HG03439 (cell line): Measurements from ENCODE around the gene CCDC83.
"Not testable (repeated sequence)": the region's sequence is repeated elsewhere in the genome, so short reads cannot be mapped to it uniquely, and the experiment has no call there.

Source experiments
- ATAC-seq: cut with Tn5 transposase; IDR thresholded peaks from one replicate; pipeline ENCODE4 v1.9.1; 2021; ENCODE audit warnings: mild to moderate bottlenecking, moderate library complexity; ENCODE audit not compliant: unreplicated experiment

The CCDC83 gene

GRCh38 chr11:85835263-85835662, 19.9 kb upstream of the CCDC83 start:
- no peak for ATAC-seq

- ATAC-seq: no peak
Measured at GRCh38 chr11:85835729-85836128, 19.5 kb upstream of the CCDC83 start.

DNA sequence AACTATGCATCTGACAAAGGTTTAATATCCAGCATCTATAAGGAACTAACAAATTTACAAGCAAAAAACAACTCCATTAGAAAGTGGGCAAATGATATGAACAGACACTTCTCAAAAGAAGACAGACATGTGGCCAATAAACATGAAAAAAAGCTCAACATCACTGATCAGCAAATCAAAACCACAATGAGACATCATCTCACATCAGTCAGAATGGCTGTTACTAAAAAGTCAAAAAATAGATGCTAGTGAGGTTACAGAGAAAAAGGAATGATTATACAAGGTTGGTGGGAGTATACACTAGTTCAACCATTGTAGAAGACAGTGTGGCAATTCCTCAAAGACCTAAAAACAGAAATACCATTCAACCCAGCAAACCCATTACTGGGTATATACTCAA, 14.3 kb upstream of the CCDC83 start:
- ATAC-seq: not testable (repeated sequence)

- ATAC-seq: no peak
Measured at GRCh38 chr11:85843929-85844328, 11.3 kb upstream of the CCDC83 start.

DNA sequence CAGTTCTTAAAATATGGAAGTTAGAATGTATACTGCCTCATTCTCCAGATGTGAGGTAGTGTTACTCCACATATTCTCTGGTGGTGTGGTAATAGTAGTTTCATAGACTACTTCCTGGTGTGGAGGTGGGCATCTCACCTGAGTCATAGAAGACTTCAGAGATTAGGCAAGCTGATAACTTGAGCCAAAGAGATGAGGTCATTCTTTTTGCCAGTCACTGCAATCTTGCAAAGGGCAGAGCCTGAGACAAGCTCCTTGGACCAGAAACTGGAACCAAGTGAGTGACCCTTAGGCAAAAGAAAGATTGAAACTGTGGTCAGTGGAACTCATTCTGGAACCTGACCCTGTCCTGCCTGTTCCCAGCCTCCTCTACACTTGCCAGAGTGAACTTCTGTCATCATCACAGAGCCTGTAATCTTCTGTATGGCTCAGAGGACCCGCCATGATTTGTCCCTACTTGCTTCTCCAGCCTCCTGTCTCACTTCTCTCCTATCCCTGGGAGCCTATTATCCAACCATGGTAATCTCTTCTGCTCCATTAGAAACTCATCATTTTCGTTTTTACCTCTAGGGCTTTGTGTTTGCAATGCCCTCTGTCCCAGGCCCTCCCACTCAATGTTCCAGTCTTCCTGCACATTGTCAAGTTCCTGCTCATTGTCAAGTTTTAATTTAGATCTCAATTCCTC, 10.6 kb upstream of the CCDC83 start:
- no peak for ATAC-seq

DNA sequence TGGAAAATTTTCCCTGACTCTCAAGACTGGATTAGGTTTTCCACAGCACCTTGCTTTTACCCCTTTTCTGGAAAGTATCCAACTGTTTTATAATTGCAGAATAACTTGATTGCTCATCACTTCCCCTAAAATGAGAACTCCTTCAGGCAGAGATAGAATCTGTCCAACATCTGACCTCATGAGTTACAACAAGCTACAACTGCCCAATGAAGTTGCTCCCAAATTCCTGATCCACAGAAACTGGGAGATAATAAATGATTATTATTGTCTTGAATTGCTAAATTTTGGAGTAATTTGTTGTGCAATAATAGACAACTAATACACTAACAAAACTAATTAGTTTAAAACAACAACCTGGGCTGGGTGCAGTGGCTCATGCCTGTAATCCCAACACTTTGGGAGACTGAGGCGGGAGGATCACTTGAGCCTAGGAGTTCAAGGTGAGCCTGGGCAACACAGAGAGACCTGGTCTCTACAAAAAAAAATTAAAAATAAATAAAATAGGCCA, 10.0 kb upstream of the CCDC83 start:
- no peak for ATAC-seq

GRCh38 chr11:85847436-85847835, 7.7 kb upstream of the CCDC83 start:
- no peak for ATAC-seq

- no peak for ATAC-seq
Measured at GRCh38 chr11:85848006-85848405, 7.2 kb upstream of the CCDC83 start.

- no peak for ATAC-seq
Measured at GRCh38 chr11:85848556-85848955, 6.6 kb upstream of the CCDC83 start.

DNA sequence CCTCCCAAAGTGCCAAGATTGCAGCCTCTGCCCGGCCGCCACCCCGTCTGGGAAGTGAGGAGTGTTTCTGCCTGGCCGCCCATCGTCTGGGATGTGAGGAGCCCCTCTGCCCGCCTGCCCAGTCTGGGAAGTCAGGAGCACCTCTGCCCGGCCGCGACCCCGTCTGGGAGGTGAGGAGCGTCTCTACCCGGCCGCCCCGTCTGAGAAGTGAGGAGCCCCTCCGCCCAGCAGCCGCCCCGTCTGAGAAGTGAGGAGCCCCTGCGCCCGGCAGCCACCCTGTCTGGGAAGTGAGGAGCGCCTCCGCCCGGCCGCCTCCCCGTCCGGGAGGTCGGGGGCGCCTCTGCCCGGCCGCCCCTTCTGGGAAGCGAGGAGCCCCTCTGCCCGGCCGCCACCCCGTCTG, 2.4 kb upstream of the CCDC83 start:
- ATAC-seq: not testable (repeated sequence)

GRCh38 chr11:85853541-85853940, 1.6 kb upstream of the CCDC83 start:
- ATAC-seq: not testable (repeated sequence)

- no peak for ATAC-seq
Measured at GRCh38 chr11:85854212-85854556, 999 bp upstream of the CCDC83 start.

DNA sequence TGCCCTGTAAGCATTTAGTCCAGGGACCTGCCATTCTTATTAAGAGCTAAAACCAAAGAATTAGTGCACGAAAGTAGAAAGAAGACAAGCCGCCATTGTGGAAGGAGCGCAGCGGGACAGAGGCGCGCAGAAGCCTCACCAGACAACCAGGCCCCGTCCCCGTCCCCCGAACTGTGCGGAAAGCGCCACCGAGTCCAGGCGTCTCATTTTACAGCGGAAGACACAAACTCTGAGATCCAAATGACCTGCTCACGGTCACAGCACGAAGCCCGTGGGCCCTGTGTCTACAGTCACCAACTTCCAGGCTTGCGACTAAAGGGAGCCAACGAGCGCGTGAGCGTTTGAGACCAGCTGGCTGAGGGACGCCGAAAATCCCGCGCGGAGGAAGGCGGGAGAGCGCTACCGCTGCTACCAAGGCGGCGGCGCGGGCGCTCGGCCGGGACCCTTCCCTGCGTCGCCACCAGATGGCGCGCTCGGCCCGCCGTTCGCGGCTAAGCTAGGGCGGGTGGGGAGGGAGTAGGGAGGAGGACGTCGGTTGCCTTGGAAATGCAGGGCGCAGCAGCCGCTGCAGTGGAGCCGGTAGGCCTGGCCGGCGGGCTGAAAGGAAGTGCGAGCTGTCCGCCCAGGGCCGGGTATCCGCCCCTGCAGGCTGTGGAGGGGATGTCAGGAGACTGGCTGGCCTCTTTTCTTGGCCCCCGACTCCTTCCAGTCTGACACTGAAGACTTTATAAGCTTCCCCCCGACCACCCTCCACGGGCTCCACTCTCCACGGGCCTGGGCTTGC, 434 bp upstream of the CCDC83 start:
- ATAC-seq: peak; percentile 99

DNA sequence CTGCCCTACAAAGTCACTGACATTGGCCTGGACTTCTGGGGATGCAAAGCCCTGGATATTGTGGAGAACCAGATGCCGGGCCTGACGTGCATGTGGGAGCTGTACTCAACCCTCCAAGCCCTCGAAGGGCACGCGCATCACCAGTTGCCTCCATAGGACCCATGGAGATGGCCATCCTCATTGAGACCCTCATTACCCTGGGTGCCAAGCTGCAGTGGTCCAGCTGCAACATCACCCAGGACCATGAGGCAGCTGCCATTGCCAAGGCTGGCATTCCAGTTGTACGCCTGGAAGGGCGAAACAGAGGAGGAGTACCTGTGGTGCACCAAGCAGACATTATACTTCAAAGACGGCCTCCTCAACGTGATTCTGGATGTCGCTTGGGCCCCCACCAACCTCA, 1.9 kb downstream of the CCDC83 start:
- no peak for ATAC-seq

GRCh38 chr11:85859541-85859940, 4.4 kb downstream of the CCDC83 start:
- not testable (repeated sequence) for ATAC-seq

- ATAC-seq: no peak
Measured at GRCh38 chr11:85863855-85864254, 8.7 kb downstream of the CCDC83 start.

DNA sequence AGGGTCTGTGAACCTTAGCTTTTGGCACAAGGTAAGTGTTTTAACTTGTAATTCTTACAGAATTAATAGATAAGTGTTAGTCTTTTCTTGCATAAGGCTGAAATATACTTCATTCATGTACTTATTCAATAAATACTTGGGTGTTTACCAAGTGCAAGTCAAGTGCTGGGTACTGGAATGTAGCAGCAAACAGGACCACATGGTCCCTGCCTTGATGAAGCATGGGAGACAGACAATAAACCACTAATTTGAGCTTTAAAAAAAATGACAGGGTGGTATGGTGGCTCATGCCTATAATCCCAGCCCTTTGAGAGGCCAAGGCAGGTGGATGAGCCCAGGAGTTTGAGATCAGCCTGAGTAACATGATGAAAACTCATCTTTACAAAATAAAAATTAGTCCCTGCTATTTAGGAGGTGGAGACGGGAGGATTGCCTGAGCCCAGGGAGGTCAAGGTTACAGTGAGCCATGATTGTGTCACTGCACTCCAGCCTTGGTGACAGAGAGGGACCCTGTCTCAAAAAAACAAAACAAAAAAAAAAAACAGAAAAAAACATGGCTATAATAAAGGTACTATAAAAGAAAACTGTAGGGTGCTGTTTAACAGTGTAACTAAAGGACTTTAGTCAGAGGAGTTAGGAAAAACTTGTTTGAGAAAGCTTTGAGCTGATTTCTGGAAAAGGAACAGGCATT, 11.1 kb downstream of the CCDC83 start:
- ATAC-seq: no peak

GRCh38 chr11:85867751-85868150, 12.6 kb downstream of the CCDC83 start:
- no peak for ATAC-seq

GRCh38 chr11:85869781-85870180, 14.6 kb downstream of the CCDC83 start:
- ATAC-seq: no peak

GRCh38 chr11:85874265-85874664, 19.1 kb downstream of the CCDC83 start:
- no peak for ATAC-seq

- ATAC-seq: no peak
Measured at GRCh38 chr11:85875505-85875904, 20.3 kb downstream of the CCDC83 start.

DNA sequence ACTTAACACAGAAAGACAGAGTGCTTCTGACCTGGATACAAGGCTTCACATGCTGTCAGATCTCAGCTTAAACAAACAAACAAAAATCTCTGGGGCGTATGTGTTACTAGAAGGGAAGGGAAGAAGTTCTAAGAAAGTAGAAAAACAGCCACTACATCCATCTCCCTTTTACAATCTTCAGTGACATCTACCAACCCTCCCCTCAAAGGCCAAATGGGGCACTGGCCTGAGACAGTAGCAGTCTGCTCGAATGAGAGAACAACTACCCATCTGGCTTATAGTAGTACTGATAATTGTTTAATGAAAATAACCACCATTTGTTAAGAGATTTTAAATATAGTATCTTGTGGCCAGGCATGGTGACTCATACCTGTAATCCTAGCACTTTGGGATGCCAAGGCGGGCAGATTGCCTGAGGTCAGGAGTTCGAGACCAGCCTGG, 29.4 kb downstream of the CCDC83 start:
- no peak for ATAC-seq
